Breast epithelium (tissue), 3 donors: ENCODE measurements around the gene CDIPT.
"Not testable (repeated sequence)": the region's sequence is repeated elsewhere in the genome, so short reads cannot be mapped to it uniquely, and the experiment has no call there.

Source experiments
- POLR2A ChIP-seq: fragments of 450-650 bp; IDR thresholded peaks from one replicate; pipeline ENCODE4 v1.6.1; 2016; ENCODE audit warnings: antibody characterized with exemption, mild to moderate bottlenecking, moderate library complexity
- POLR2AphosphoS5 ChIP-seq, 3 donors: sonication (generic); formaldehyde crosslinking; IDR thresholded peaks; one replicate each; pipeline ENCODE4 v1.6.1; 2017; ENCODE audit warnings: antibody characterized with exemption in 3 of 3
- TF ChIP-seq, protein P1 (sequence below), 3 donors: fragments of 450-650 bp; IDR thresholded peaks; one replicate each; pipeline ENCODE4 v1.5.1; 2016 to 2017; ENCODE audit warnings: antibody characterized with exemption in 3 of 3, mild to moderate bottlenecking in 3 of 3, moderate library complexity in 3 of 3

DNA sequence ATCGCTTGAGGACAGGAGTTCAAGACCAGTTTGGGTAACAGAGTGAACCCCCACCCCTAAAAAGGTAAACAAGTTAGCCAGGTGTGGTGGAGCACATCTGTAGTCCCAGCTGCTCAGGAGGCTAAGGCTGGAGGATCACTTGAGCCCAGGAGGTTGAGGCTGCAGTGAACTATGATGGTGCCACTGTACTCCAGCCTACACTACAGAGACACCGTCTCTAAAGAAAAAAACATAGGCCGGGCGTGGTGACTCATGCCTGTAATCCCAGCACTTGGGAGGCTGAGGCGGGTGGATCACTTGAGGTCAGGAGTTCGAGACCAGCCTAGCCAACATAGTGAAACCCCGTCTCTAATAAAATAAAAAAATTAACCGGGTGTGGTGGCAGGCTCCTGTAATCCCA, 6.0 kb upstream of the CDIPT start:
- not testable (repeated sequence) for TF ChIP-seq POLR2A; POLR2AphosphoS5 (IDR thresholded peaks at IDR 0.05)
- TF ChIP-seq, protein P1, sequence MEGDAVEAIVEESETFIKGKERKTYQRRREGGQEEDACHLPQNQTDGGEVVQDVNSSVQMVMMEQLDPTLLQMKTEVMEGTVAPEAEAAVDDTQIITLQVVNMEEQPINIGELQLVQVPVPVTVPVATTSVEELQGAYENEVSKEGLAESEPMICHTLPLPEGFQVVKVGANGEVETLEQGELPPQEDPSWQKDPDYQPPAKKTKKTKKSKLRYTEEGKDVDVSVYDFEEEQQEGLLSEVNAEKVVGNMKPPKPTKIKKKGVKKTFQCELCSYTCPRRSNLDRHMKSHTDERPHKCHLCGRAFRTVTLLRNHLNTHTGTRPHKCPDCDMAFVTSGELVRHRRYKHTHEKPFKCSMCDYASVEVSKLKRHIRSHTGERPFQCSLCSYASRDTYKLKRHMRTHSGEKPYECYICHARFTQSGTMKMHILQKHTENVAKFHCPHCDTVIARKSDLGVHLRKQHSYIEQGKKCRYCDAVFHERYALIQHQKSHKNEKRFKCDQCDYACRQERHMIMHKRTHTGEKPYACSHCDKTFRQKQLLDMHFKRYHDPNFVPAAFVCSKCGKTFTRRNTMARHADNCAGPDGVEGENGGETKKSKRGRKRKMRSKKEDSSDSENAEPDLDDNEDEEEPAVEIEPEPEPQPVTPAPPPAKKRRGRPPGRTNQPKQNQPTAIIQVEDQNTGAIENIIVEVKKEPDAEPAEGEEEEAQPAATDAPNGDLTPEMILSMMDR (IDR thresholded peaks at IDR 0.05), result not testable (repeated sequence)
